Right lobe of liver (tissue), 6 donors: ENCODE results near the gene SNX9. TPM values are rescaled to one million over a fixed set of nuclear protein-coding genes. Genes with fewer than 3 reads are reported as not detected.
"Not testable (repeated sequence)": the region's sequence is repeated elsewhere in the genome, so short reads cannot be mapped to it uniquely, and the experiment has no call there.

Source experiments
- ATAC-seq, 4 donors: fragments of 200-7000 bp; cut with Tn5 transposase; one replicate each; pipeline ENCODE4 v1.9.1; 2020; ENCODE audit warnings: mild to moderate bottlenecking in 4 of 4, moderate library complexity in 4 of 4
- DNase-seq, 3 donors: peaks; one replicate each; pipeline ENCODE4 v3.0.0-alpha.2; 2020
- H3K27ac ChIP-seq, 3 donors: fragments of 200-600 bp; one replicate each; pipeline ENCODE4 v1.8.0; 2022
- H3K27me3 ChIP-seq, 2 donors: fragments of 200-600 bp; one replicate each; pipeline ENCODE4 v1.8.0; 2022
- H3K36me3 ChIP-seq, 4 donors: fragments of 200-600 bp; sonication (generic) in 1 of 4; one replicate each; pipeline versions ENCODE4 v1.5.1 to v1.8.0; 2017 to 2022; ENCODE audit warnings: control low read depth in 1 of 4
- H3K4me1 ChIP-seq, 4 donors: fragments of 200-600 bp; sonication (generic) in 1 of 4; one replicate each; pipeline versions ENCODE4 v1.5.1 to v1.8.0; 2017 to 2022; ENCODE audit warnings: control low read depth in 1 of 4
- H3K4me3 ChIP-seq, 3 donors: fragments of 200-600 bp; one replicate each; pipeline ENCODE4 v1.8.0; 2022
- H3K9me3 ChIP-seq, 4 donors: fragments of 200-600 bp; sonication (generic) in 1 of 4; one replicate each; pipeline versions ENCODE4 v1.5.1 to v1.8.0; 2017 to 2022; ENCODE audit warnings: control low read depth in 1 of 4
- CTCF ChIP-seq, 4 donors: fragments of 200-600 bp in 3 of 4; fragments of 450-650 bp in 1 of 4; IDR thresholded peaks; one replicate each; pipeline versions ENCODE4 v1.5.1 to v1.8.0; 2016 to 2022; ENCODE audit warnings: antibody characterized with exemption in 4 of 4, mild to moderate bottlenecking in 2 of 4
- POLR2A ChIP-seq: fragments of 450-650 bp; IDR thresholded peaks from one replicate; pipeline ENCODE4 v1.6.1; 2017; ENCODE audit warnings: antibody characterized with exemption, mild to moderate bottlenecking
- WGBS: methylation state at CpG from one replicate; pipeline ENCODE4 v1.1.6; 2018; ENCODE audit warnings: low coverage, low lambda C conversion rate; ENCODE audit not compliant: insufficient coverage; ENCODE audit errors: missing lambda C conversion rate; 5-methylcytosine and 5-hydroxymethylcytosine counted together
- intact Hi-C, 2 donors: fragments of 100-400 bp; cut with DNase I; formaldehyde crosslinking; loops; one replicate each; pipeline versions ENCODE4 v1.11.2 to v1.14.1; 2022
- total RNA-seq, 6 experiments: library from RNA; depleted of rRNA in 2 of 6; stranded (reverse); fragments of >200 nt in 2 of 6; fragmentation: NEBNext Ultra II Directional in 3 of 6; extraction: Animal tissue kit (Norgen Biotek cat#: 25700) in 3 of 6; gene quantifications; one replicate each; pipeline versions ENCODE4 v1.1.0 to v1.2.4, GENCODE V29; 2016 to 2023
- donor health status: DM: no; HTN: yes; CAD: no.
- donor health status: DM: no; HTN: no; CAD: no.
- donor health status: DM: no; HTN: no; CAD: no.
- donor health status: DM: no; HTN: yes; CAD: no.
- donor health status: DM: no; HTN: yes; CAD: no.

SNX9 gene
- total RNA-seq, 6 experiments from 2014 or later = 24.6 to 38.0 (median 29.3) TPM

GRCh38 chr6:157937916-157938315, 114.9 kb downstream of the SNX9 start:
- intact Hi-C loops = no loop called here
- no peak overlapping the region for H3K4me3 ChIP-seq
- no peaks in the 10 kb centered on the region for H3K9me3 ChIP-seq
- TF ChIP-seq POLR2A = no peak
- TF ChIP-seq CTCF (IDR thresholded peaks at IDR 0.05) = no peak
- peaks cover 5 to 81% (median 34%) of the 10 kb centered on the region in 4 donors for H3K36me3 ChIP-seq
- ATAC-seq (no peak), DNase-seq (no peak)
- 96% methylated on average over 6 of the region's 6 CpGs for WGBS
- peaks cover 0 to 7% (median 0%) of the 10 kb centered on the region in 4 donors for H3K4me1 ChIP-seq
- no peaks in the 10 kb centered on the region for H3K27me3 ChIP-seq
- H3K27ac ChIP-seq = no peak overlapping the region

- H3K4me3 ChIP-seq, H3K9me3 ChIP-seq, H3K4me1 ChIP-seq, intact Hi-C loops, H3K27me3 ChIP-seq, H3K27ac ChIP-seq: not testable (repeated sequence)
- WGBS = 23% methylated on average over 9 of the region's 12 CpGs
- peak; percentile 54 to 83 (median 61) for ATAC-seq
- DNase-seq = peak in 1 of 3 donors; percentile 48
- peaks cover 5 to 83% (median 30%) of the 10 kb centered on the region in 4 donors for H3K36me3 ChIP-seq
Observed at GRCh38 chr6:157940375-157941036, 117.5 kb downstream of the SNX9 start.

GRCh38 chr6:157941101-157941863, 118.2 kb downstream of the SNX9 start:
- no peaks in the 10 kb centered on the region for H3K27me3 ChIP-seq
- ATAC-seq (peak in 1 of 4 donors; percentile 43), DNase-seq (no peak)
- peaks cover 0 to 7% (median 0%) of the 10 kb centered on the region in 4 donors for H3K4me1 ChIP-seq
- WGBS = 91% methylated on average over 6 of the region's 13 CpGs
- intact Hi-C loops = no loop called here
- peaks cover 5 to 78% (median 28%) of the 10 kb centered on the region in 4 donors for H3K36me3 ChIP-seq
- no peak overlapping the region for H3K4me3 ChIP-seq
- TF ChIP-seq POLR2A = no peak
- TF ChIP-seq CTCF (IDR thresholded peaks at IDR 0.05) = no peak
- H3K9me3 ChIP-seq = no peaks in the 10 kb centered on the region
- no peak overlapping the region for H3K27ac ChIP-seq

GRCh38 chr6:157942351-157942750, 119.3 kb downstream of the SNX9 start:
- no peaks in the 10 kb centered on the region for H3K9me3 ChIP-seq
- intact Hi-C loops = no loop called here
- TF ChIP-seq POLR2A (no peak), CTCF (IDR thresholded peaks at IDR 0.05) (no peak)
- WGBS = 91% methylated on average over 12 of the region's 14 CpGs
- peaks cover 0 to 71% (median 26%) of the 10 kb centered on the region in 4 donors for H3K36me3 ChIP-seq
- H3K4me1 ChIP-seq = peaks cover 0 to 7% (median 0%) of the 10 kb centered on the region in 4 donors
- ATAC-seq (no peak), DNase-seq (no peak)
- no peaks in the 10 kb centered on the region for H3K27me3 ChIP-seq
- no peak overlapping the region for H3K27ac ChIP-seq
- no peak overlapping the region for H3K4me3 ChIP-seq
